SJSA1 (cell line): ENCODE measurements around the gene ONECUT3. TPM values are rescaled to one million over a fixed set of nuclear protein-coding genes. Genes with fewer than 3 reads are reported as not detected.
"Not testable (repeated sequence)": the region's sequence is repeated elsewhere in the genome, so short reads cannot be mapped to it uniquely, and the experiment has no call there.

Experiments used
- DNase-seq, 2 experiments: peaks; one replicate each; pipeline ENCODE4 v3.0.0-alpha.2; 2015 to 2020; ENCODE audit warnings: low spot score in 2 of 2, low read depth in 1 of 2
- H3K27ac ChIP-seq: fragments of 250-450 bp; sonication (Bioruptor Pico); 2 replicates; pipeline ENCODE4 v1.5.1; 2020; ENCODE audit warnings: mild to moderate bottlenecking, moderate library complexity
- H3K27me3 ChIP-seq: fragments of 250-450 bp; sonication (Bioruptor Pico); replicated peaks from 2 replicates; pipeline ENCODE4 v1.5.1; 2020; ENCODE audit warnings: mild to moderate bottlenecking, moderate library complexity
- H3K36me3 ChIP-seq: fragments of 250-450 bp; sonication (Bioruptor Pico); 2 replicates; pipeline ENCODE4 v1.5.1; 2020; ENCODE audit warnings: mild to moderate bottlenecking
- H3K4me1 ChIP-seq: fragments of 250-450 bp; sonication (Bioruptor Pico); replicated peaks from 2 replicates; pipeline ENCODE4 v1.6.1; 2021; ENCODE audit warnings: mild to moderate bottlenecking
- H3K4me3 ChIP-seq: fragments of 250-450 bp; sonication (Bioruptor Pico); 2 replicates; pipeline ENCODE4 v1.5.1; 2020; ENCODE audit warnings: mild to moderate bottlenecking
- H3K9me3 ChIP-seq: fragments of 250-450 bp; sonication (Bioruptor Pico); replicated peaks from 2 replicates; pipeline ENCODE4 v1.5.1; 2020; ENCODE audit warnings: mild to moderate bottlenecking
- total RNA-seq: library from RNA; depleted of rRNA; stranded (reverse); fragments of >200 nt; shearing (Covaris generic); gene quantifications from 2 replicates; pipeline ENCODE4 v1.2.3, GENCODE V29; 2014; rRNA removed

The ONECUT3 gene
- total RNA-seq, result not detected in 2 replicates

DNA sequence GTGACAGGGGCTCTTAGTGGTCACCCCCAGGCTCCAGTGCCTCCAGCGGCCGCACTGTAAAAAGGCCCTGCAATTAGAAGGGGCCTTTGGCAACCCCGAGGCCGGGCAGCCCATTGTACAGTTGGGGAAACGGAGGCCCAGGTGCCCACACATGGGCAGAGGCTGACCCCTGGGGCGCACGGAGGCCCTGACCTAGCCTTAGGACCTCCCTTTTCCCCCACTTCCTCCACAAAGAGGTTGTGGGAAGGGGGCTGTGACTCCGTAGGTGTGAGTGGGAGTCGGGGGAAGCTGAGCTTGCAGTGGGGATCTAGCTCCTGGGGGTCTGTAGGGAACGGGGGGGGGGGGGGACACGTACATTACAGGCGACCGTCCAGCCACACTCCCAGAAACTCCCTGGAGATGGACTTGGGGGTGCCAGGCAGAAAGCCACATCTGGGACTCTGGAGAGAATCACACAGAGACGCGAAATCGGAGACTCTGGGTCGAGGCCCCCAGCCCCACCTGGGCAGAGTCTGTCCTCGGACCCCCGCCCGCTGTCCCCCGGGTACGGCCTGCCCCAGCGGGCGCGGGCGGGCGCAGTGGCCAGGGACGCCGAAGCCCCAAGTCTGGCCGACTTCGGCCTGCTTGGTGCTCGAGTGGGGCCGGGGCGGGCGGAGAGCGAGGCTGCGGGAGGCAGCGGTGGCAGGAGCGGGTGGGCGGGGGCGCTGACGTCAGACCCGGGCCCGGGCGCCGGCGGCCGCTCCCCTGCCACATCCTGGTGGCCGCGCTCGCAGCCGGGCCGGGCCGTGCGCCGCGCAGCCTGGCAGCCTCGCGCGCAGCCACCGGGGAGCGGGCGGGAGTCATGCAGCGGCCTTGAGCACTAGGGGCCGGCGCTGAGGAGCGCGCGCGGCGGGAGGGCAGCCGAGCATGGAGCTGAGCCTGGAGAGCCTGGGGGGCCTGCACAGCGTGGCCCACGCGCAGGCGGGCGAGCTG is at the start of gene ONECUT3:
TSS of gene ONECUT3 (plus strand) at position 750 of the 972 bp plus-strand sequence. CDS start at position 907, 157 bp downstream.
- no peak for DNase-seq
- Histone ChIP-seq H3K4me1 (peaks cover 16% of the 10 kb centered on the region), H3K9me3 (no peaks in the 10 kb centered on the region; the same call in 1 of the 2 replicates), H3K27me3 (peaks cover 91% of the 10 kb centered on the region), H3K27ac (no peak within 1 kb of the TSS), H3K4me3 (no peak within 1 kb of the TSS), H3K36me3 (no peaks in the 10 kb centered on the region)

DNA sequence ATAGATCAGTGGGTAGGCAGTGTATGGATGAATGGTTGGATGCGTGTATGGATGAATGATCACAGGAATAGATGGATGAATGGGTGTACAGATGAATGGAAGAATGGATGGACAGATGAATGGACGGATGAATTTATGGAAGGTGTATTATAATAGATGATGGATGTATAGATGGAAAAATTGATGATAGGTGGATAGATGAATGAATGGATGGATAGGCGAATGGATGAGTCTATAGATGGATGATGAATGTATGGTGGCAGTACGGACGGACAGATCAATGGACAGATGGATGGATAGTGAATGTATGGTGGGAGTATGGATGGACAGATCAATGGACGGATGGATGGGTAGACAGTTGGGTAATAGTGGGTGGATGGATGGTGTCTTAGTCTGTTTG is 49.0 kb upstream of the ONECUT3 start:
- H3K27me3 ChIP-seq, result peaks cover 27% of the 10 kb centered on the region
- no peak for DNase-seq
- no peak overlapping the region for H3K27ac ChIP-seq
- H3K36me3 ChIP-seq, result no peaks in the 10 kb centered on the region
- H3K4me1 ChIP-seq, result no peaks in the 10 kb centered on the region
- H3K4me3 ChIP-seq, result no peak overlapping the region
- H3K9me3 ChIP-seq, result no peaks in the 10 kb centered on the region; the same call in 1 of the 2 replicates

DNA sequence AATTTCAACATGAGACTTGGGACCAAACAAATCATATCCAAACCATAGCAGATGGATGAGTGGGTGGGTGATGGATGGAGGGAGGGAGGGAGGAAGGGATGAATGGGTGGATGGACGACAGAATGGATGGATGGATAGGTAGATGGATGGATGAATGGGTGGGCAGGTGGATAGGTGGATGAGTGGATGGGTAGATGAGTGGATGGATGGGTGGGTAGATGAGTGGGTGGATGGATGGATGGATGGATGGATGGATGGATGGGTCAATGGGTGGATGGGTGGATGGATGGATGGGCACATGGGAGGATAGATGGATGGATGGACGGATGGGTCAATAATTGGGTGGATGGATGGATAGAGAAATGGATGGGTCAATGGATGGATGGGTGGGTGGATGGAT is 47.9 kb upstream of the ONECUT3 start:
- Histone ChIP-seq H3K4me3 (no peak overlapping the region), H3K36me3 (no peaks in the 10 kb centered on the region), H3K4me1 (no peaks in the 10 kb centered on the region), H3K9me3 (no peaks in the 10 kb centered on the region; the same call in 1 of the 2 replicates), H3K27ac (no peak overlapping the region), H3K27me3 (peaks cover 23% of the 10 kb centered on the region)
- DNase-seq, result no peak

GRCh38 chr19:1706646-1707045 is 46.7 kb upstream of the ONECUT3 start:
- not testable (repeated sequence) for H3K36me3 ChIP-seq, DNase-seq, H3K9me3 ChIP-seq, H3K4me3 ChIP-seq, H3K4me1 ChIP-seq, H3K27ac ChIP-seq
- H3K27me3 ChIP-seq, result peaks cover 13% of the 10 kb centered on the region

DNA sequence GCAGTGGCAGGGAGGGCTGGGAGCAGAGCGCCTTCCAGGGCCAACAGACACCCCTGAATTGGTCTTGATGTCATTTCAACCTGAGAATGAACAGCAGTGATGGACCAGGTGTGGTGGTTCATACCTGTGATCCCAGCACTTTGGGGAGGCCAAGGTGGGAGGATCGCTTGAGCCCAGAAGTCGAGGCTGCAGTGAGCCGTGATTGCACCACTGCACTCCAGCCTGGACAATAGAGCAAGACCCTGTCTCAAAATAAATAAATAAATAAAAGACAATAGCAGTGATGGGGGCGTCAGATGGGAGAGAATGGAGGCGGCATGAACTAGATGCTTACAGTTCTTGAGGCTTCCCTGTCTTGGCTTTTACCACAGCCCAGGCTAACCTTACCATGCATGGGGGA is 46.1 kb upstream of the ONECUT3 start:
- peaks cover 11% of the 10 kb centered on the region for H3K27me3 ChIP-seq
- DNase-seq, result no peak
- no peaks in the 10 kb centered on the region for H3K36me3 ChIP-seq

GRCh38 chr19:1713170-1713569 is 40.1 kb upstream of the ONECUT3 start:
- H3K4me3 ChIP-seq, result no peak overlapping the region
- DNase-seq, result no peak
- H3K4me1 ChIP-seq, result no peaks in the 10 kb centered on the region
- H3K27ac ChIP-seq, result no peak overlapping the region
- H3K27me3 ChIP-seq, result peaks cover 28% of the 10 kb centered on the region
- no peaks in the 10 kb centered on the region for H3K36me3 ChIP-seq
- H3K9me3 ChIP-seq, result no peaks in the 10 kb centered on the region

More for the DNA sequence above, 46.1 kb upstream of the ONECUT3 start:
- no peaks in the 10 kb centered on the region for H3K4me1 ChIP-seq
- H3K27ac ChIP-seq, result no peak overlapping the region
- H3K9me3 ChIP-seq, result no peaks in the 10 kb centered on the region; the same call in 1 of the 2 replicates
- H3K4me3 ChIP-seq, result no peak overlapping the region

DNA sequence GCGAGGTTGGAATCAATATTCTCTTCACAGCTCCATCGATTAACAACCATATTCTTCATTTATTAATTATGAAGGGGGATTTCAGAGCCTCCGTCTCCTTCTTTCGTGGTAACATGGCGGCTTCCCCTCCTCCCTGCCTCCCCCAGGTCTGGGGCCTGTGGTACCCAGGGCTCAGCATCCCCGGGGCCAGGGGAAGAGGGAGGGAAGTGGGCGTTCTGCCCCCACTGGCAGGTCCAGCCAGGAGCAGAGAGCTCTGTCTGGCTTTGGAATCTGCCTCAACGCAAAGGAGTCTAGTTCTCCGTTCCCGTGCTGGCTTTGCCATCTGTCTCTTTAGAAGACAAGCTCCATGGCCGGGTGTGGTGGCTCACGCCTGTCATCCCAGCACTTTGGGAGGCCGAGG is 37.8 kb upstream of the ONECUT3 start:
- H3K27me3 ChIP-seq, result peaks cover 39% of the 10 kb centered on the region

DNA sequence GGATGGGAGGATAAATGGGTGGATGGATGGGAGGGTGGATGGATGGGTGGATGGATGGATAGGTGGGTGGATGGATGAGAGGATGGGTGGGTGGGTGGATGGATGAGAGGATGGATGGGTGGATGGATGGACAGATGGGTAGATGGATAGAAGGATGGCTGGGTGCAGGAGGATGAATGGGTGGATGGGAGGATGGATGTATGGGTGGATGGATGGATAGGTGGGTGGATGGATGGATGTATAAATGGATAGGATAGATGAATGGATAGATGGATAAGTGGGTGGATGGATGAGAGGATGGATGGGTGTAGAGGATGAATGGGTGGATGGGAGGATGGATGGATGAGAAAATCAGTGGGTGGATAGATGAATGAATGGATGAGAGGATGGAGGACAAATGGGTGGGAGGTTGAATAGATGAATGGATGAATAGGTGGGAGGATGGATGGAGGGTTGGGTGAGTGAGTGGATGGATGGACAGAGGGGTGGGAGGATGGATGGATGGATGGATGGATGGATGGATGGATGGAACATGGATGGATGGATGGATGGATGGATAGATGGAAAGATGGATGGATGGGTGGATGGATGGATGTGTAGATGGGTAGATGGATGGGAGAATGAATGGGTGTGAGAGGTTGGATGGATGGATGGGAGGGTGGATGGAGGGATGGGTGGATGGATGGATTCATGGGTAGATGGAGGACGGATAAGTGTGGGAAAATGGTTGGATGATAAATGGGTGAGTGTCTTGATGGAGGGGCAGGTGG is 35.9 kb upstream of the ONECUT3 start:
- Histone ChIP-seq H3K9me3 (no peaks in the 10 kb centered on the region), H3K4me1 (no peaks in the 10 kb centered on the region), H3K4me3 (no peak overlapping the region), H3K27ac (no peak overlapping the region), H3K27me3 (peaks cover 50% of the 10 kb centered on the region), H3K36me3 (no peaks in the 10 kb centered on the region)
- no peak for DNase-seq

More for the DNA sequence above, 37.8 kb upstream of the ONECUT3 start:
- no peak overlapping the region for H3K27ac ChIP-seq
- no peaks in the 10 kb centered on the region for H3K4me1 ChIP-seq
- H3K9me3 ChIP-seq, result no peaks in the 10 kb centered on the region
- no peak overlapping the region for H3K4me3 ChIP-seq
- DNase-seq, result no peak
- no peaks in the 10 kb centered on the region for H3K36me3 ChIP-seq

DNA sequence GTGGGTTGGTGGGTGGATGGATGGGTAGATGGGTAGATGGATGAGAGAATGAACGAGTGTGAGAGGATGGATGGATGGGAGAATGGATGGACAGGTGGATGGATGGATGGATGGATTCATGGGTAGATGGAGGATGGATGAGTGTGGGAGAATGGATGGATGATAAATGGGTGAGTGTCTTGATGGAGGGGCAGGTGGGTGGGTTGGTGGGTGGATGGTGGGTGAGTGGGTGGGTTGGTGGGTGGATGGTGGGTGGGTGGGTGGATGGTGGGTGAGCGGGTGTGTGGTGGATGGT is 35.4 kb upstream of the ONECUT3 start:
- no peak for DNase-seq
- no peaks in the 10 kb centered on the region for H3K9me3 ChIP-seq
- H3K4me3 ChIP-seq, result no peak overlapping the region
- no peak overlapping the region for H3K27ac ChIP-seq
- H3K27me3 ChIP-seq, result peaks cover 49% of the 10 kb centered on the region
- no peaks in the 10 kb centered on the region for H3K4me1 ChIP-seq
- no peaks in the 10 kb centered on the region for H3K36me3 ChIP-seq

DNA sequence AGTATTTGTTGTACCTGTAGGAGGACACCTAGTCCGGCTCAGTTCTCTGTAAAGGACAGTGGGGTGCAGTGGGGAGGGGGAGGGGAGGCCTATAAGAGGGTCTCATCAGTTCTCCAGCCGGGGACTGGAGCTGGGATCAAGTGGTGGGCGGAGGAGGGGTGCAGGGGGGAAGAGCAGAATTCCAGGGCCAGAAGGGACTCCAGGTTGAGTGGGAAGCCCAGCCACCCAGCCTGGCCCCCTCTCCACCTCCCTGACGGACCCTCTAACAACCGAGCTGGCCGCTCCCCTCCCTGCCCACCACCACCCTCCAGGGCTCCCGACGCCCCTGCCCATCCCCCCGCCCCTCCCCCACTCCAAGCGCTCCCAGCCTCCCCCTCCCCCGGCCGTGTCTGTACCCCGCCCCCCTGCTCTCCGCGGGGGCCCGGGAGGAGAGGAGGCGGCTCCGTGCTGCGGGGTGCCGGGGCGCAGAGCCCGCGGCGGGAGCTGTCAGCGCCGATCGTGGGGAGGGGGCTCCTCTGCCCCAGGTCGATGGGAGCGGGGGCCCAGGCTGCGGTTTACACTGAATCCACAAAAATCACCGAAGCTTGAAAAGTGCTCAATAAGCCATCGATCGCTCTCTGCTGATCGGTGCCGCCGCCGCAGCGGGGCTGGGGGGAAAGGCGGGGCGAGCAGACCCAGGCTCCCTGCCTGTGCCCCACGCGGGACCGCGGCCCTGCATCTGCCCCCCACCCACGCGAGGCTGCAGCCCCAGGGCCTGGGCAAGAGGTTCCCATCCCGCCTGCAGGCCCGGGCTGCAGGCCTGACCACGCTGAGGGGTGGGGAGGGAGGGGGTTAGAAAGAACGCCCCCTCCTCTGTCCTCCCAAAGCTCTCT is 34.6 kb upstream of the ONECUT3 start:
- no peak for DNase-seq
- Histone ChIP-seq H3K27ac (no peak overlapping the region), H3K9me3 (no peaks in the 10 kb centered on the region), H3K36me3 (no peaks in the 10 kb centered on the region), H3K4me3 (no peak overlapping the region), H3K27me3 (peaks cover 48% of the 10 kb centered on the region), H3K4me1 (no peaks in the 10 kb centered on the region)

DNA sequence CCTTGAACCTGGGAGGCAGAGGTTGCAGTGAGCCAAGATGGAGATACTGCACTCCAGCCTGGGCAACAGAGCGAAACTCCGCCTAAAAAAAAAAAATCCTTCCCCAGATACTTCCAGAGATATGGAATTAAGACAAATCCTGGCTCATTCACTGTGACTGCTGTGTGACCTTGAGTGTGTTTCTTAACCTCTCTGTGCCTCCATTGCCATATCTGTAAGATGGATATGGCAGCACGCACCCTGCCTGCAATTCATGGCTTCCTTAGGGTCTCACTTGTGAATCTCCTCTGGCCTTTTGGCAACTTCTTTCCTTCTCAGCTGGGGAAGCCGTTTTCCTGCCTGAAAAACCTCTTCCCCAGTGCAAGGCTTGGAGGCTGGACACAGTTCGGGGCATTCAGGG is 33.8 kb upstream of the ONECUT3 start:
- H3K27ac ChIP-seq, result no peak overlapping the region
- no peak overlapping the region for H3K4me3 ChIP-seq
- no peaks in the 10 kb centered on the region for H3K4me1 ChIP-seq
- peaks cover 54% of the 10 kb centered on the region for H3K27me3 ChIP-seq
- H3K36me3 ChIP-seq, result no peaks in the 10 kb centered on the region
- no peak for DNase-seq
- no peaks in the 10 kb centered on the region for H3K9me3 ChIP-seq

DNA sequence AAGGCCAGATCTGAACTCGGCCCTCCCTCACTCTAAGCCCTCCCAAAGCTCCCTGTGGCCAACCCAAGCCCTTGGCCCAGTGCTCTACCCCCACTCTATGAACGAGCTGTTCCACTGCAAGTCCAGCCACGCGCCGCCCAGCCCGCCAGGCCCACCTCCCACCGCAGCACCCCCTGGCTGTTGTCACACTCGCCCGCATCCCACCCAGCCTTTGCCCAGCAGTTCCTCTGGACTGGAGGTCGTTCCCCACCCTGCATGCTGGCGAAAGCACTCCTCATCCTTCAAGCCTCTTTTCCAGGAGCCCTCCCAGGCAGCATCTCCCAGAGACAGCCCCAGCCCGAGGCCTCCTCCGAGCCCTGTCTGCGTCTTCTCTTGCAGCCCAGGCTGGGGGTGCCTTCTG is 33.1 kb upstream of the ONECUT3 start:
- Histone ChIP-seq H3K4me1 (peaks cover under 1% of the 10 kb centered on the region; the same call in 1 of the 2 replicates), H3K4me3 (no peak overlapping the region), H3K27me3 (peaks cover 57% of the 10 kb centered on the region), H3K9me3 (no peaks in the 10 kb centered on the region), H3K36me3 (no peaks in the 10 kb centered on the region), H3K27ac (no peak overlapping the region)
- DNase-seq, result no peak
